Measurements from ENCODE around the gene BAK1. TPM values are rescaled to one million over a fixed set of nuclear protein-coding genes. Genes with fewer than 3 reads are reported as not detected.
"Not testable (repeated sequence)": the region's sequence is repeated elsewhere in the genome, so short reads cannot be mapped to it uniquely, and the experiment has no call there.

BAK1 gene
- total and polyA plus RNA-seq, 2 of the 4 experiments (the other 2 are of a cell fraction): 12.0 to 19.0 TPM

- POLR2A ChIA-PET (ENCODE audit: unreplicated experiment); H3K79me1 ChIP-seq (ENCODE audit: low read depth in 1 of 2, low read length in 2 of 2): not testable (repeated sequence)
Observed at GRCh38 chr6:33552883-33553282, 27.2 kb downstream of the BAK1 start.

More at GRCh38 chr6:33552883-33553282, 27.2 kb downstream of the BAK1 start:
- H2BK15ac ChIP-seq (ENCODE audit: low read depth, low read length); H4K8ac ChIP-seq (ENCODE audit: low read depth in 2 of 2, low read length in 2 of 2); H3K36me3 ChIP-seq (ENCODE audit: control insufficient read depth, insufficient read depth, low read length); H3K4me2 ChIP-seq (ENCODE audit: low read depth, low read length); H3K27ac ChIP-seq (ENCODE audit: insufficient read depth, low read length); in situ Hi-C loops (cut with MboI; ENCODE audit: low sequenced_read_pairs); H3K9ac ChIP-seq (ENCODE audit: low read depth, low read length); H3K4me1 ChIP-seq (ENCODE audit: control insufficient read depth, insufficient read depth, low read length); H3K23ac ChIP-seq (ENCODE audit: low read depth, low read length); H2BK20ac ChIP-seq (ENCODE audit: low read depth, low read length); H3K9me1 ChIP-seq (ENCODE audit: insufficient read depth, low read length); H3K27me3 ChIP-seq (ENCODE audit: control insufficient read depth, insufficient read depth, low read length); H3K14ac ChIP-seq (replicated peaks; ENCODE audit: low read depth, low read length); H2AK5ac ChIP-seq (ENCODE audit: low read depth, low read length); H3K9me3 ChIP-seq (ENCODE audit: control insufficient read depth, insufficient read depth, low read length); H3K4me3 ChIP-seq (ENCODE audit: insufficient read depth, low read depth, low read length); H4K20me1 ChIP-seq (ENCODE audit: insufficient read depth, low read length); H3K56ac ChIP-seq (ENCODE audit: extremely low read depth, insufficient read depth, low read length); H2AFZ ChIP-seq (replicated peaks; ENCODE audit: low read length, poor library complexity); H2BK5ac ChIP-seq (ENCODE audit: low read depth, low read length, poor library complexity, severe bottlenecking); H4K91ac ChIP-seq (ENCODE audit: insufficient read depth, low read depth, low read length); dilution Hi-C loops (cut with HindIII; ENCODE audit: low sequenced_read_pairs, unreplicated experiment); H3K4ac ChIP-seq (ENCODE audit: low read depth, low read length); H4K5ac ChIP-seq (ENCODE audit: low read depth, low read length); BruUV-seq (replicated peaks); DNase-seq; ATAC-seq (ENCODE audit: low read depth); intact Hi-C loops (cut with micrococcal nuclease); H2AK9ac ChIP-seq (replicated peaks; ENCODE audit: low read depth, low read length, poor library complexity); H2BK120ac ChIP-seq (ENCODE audit: low read depth, low read length); H3K18ac ChIP-seq (ENCODE audit: low read depth, low read length): not testable (repeated sequence)
- CTCF ChIA-PET: interaction anchor here (0.6 kb wide), 1 partner anchor 10 kb away, joined by 3 read pairs; no protein-coding TSS in a partner anchor
- 17% methylated on average over 1 of the region's 3 CpGs; no CpG with 5 or more reads in 1 of the 2 experiments for WGBS, 2 experiments (ENCODE audit: extremely low coverage in 2 of 2, insufficient read length in 1 of 2)
